Epithelial cell of proximal tubule (primary cell): ENCODE data around the gene SAMD4B. TPM values are rescaled to one million over a fixed set of nuclear protein-coding genes. Genes with fewer than 3 reads are reported as not detected.

Experiments used
- DNase-seq: peaks from one replicate; pipeline ENCODE4 v3.0.0-alpha.2; 2011; ENCODE audit warnings: low read depth
- H3K4me3 ChIP-seq: 2 replicates; pipeline ENCODE4 v1.5.1; 2011; ENCODE audit warnings: low read depth, mild to moderate bottlenecking, low read length
- CTCF ChIP-seq: conservative IDR thresholded peaks from 2 replicates; pipeline ENCODE4 v1.5.1; 2012; ENCODE audit warnings: low read depth, mild to moderate bottlenecking, low read length
- total RNA-seq: library from RNA; depleted of rRNA; stranded (reverse); fragments of >200 nt; gene quantifications from 2 replicates; pipeline ENCODE4 v1.2.3, GENCODE V29; 2015

SAMD4B gene
- total RNA-seq, 1 donor from 2014 or later = 65.6 TPM

- DNase-seq = no peak
- TF ChIP-seq CTCF = no peak
- no peak overlapping the region for H3K4me3 ChIP-seq
Measured at GRCh38 chr19:39314016-39314728, 28.0 kb upstream of the SAMD4B start.

GRCh38 chr19:39315933-39316332 is 26.3 kb upstream of the SAMD4B start:
- no peak for TF ChIP-seq CTCF
- no peak overlapping the region for H3K4me3 ChIP-seq
- DNase-seq = no peak

- no peak for TF ChIP-seq CTCF
- DNase-seq = no peak
- no peak overlapping the region for H3K4me3 ChIP-seq
Measured at GRCh38 chr19:39316627-39317321, 25.4 kb upstream of the SAMD4B start.

GRCh38 chr19:39317476-39317875 is 24.7 kb upstream of the SAMD4B start:
- no peak for TF ChIP-seq CTCF
- no peak for DNase-seq
- H3K4me3 ChIP-seq = no peak overlapping the region

GRCh38 chr19:39318071-39318470 is 24.1 kb upstream of the SAMD4B start:
- TF ChIP-seq CTCF = no peak
- DNase-seq = no peak
- H3K4me3 ChIP-seq = no peak overlapping the region

- TF ChIP-seq CTCF = no peak
- no peak for DNase-seq
- no peak overlapping the region for H3K4me3 ChIP-seq
Measured at GRCh38 chr19:39318690-39319089, 23.5 kb upstream of the SAMD4B start.
